MCF 10A (cell line): ENCODE measurements around the gene ZNF354C. TPM values are rescaled to one million over a fixed set of nuclear protein-coding genes. Genes with fewer than 3 reads are reported as not detected.
"Not testable (repeated sequence)": the region's sequence is repeated elsewhere in the genome, so short reads cannot be mapped to it uniquely, and the experiment has no call there.

ENCODE experiments used
- BruUV-seq: library from RNA; stranded (reverse); fragments of 400-500 nt; replicated peaks from 2 replicates; lab custom pipeline; 2021; lab: Mats Ljungman, UMichigan
- CTCF ChIA-PET: fragments of 300-600 bp; sonication (Branson Sonifier 250); formaldehyde crosslinking; extraction: SDS; loops from one replicate; lab custom pipeline; 2021; ENCODE audit warnings: antibody characterized with exemption, inconsistent platforms; lab: Yijun Ruan, JAX
- POLR2A ChIA-PET: fragments of 300-600, 350-650 bp; sonication (Branson Sonifier 250); formaldehyde crosslinking; extraction: SDS; loops from one replicate; lab custom pipeline; 2020; ENCODE audit warnings: antibody characterized with exemption, inconsistent platforms; lab: Yijun Ruan, JAX
- DNase-seq: peaks from one replicate; pipeline ENCODE4 v3.0.0-alpha.2; 2018; ENCODE audit not compliant: unreplicated experiment
- H3K27ac Mint-ChIP-seq: one replicate; pipeline ENCODE4 v1.8.0; 2022; ENCODE audit warnings: mild to moderate bottlenecking, low read depth, mixed read lengths; ENCODE audit not compliant: unreplicated experiment
- H3K27me3 Mint-ChIP-seq: one replicate; pipeline ENCODE4 v1.8.0; 2022; ENCODE audit warnings: mixed read lengths; ENCODE audit not compliant: insufficient read depth, unreplicated experiment
- H3K36me3 Mint-ChIP-seq: one replicate; pipeline ENCODE4 v1.8.0; 2022; ENCODE audit warnings: mild to moderate bottlenecking, moderate library complexity, mixed read lengths; ENCODE audit not compliant: insufficient read depth, unreplicated experiment
- H3K4me1 Mint-ChIP-seq: one replicate; pipeline ENCODE4 v1.8.0; 2022; ENCODE audit warnings: mixed read lengths; ENCODE audit not compliant: insufficient read depth, unreplicated experiment
- H3K4me3 Mint-ChIP-seq: one replicate; pipeline ENCODE4 v1.8.0; 2022; ENCODE audit warnings: mild to moderate bottlenecking, moderate library complexity, mixed read lengths; ENCODE audit not compliant: unreplicated experiment
- H3K9me3 Mint-ChIP-seq: one replicate; pipeline ENCODE4 v1.8.0; 2022; ENCODE audit warnings: mixed read lengths; ENCODE audit not compliant: unreplicated experiment
- CTCF ChIP-seq: fragments of 200-600 bp; IDR thresholded peaks from one replicate; pipeline ENCODE4 v1.8.0; 2022; ENCODE audit warnings: antibody characterized with exemption, mild to moderate bottlenecking; ENCODE audit not compliant: unreplicated experiment
- intact Hi-C: fragments of 100-400 bp; cut with micrococcal nuclease; formaldehyde crosslinking; loops from 2 replicates; pipeline ENCODE4 v1.14.1; 2022
- total RNA-seq: library from RNA; stranded (reverse); gene quantifications from 2 replicates; pipeline ENCODE4 v1.2.3, GENCODE V29; 2022

Gene ZNF354C
- total RNA-seq, 1 experiment from 2014 or later: 3.9 TPM

- TF ChIP-seq CTCF: no peak
- H3K4me3 Mint-ChIP-seq: no peak overlapping the region
- no peaks in the 10 kb centered on the region for H3K4me1 Mint-ChIP-seq
- CTCF ChIA-PET: no interaction called here
- intact Hi-C loops: no loop called here
- POLR2A ChIA-PET: no interaction called here
- no peak for DNase-seq
- peaks cover 50% of the 10 kb centered on the region for H3K9me3 Mint-ChIP-seq
- peaks cover 37% of the 10 kb centered on the region for H3K36me3 Mint-ChIP-seq
- H3K27ac Mint-ChIP-seq: no peak overlapping the region
- no peaks in the 10 kb centered on the region for H3K27me3 Mint-ChIP-seq
- no TSS peak for BruUV-seq
These were observed 19.2 kb downstream of the ZNF354C start for GRCh38 chr5:179079165-179079987.

GRCh38 chr5:179080724-179081123 is 20.6 kb downstream of the ZNF354C start:
- Mint-ChIP-seq H3K4me3 (no peak overlapping the region), H3K27me3 (no peaks in the 10 kb centered on the region), H3K9me3 (peaks cover 57% of the 10 kb centered on the region), H3K4me1 (no peaks in the 10 kb centered on the region), H3K27ac (no peak overlapping the region), H3K36me3 (peaks cover 33% of the 10 kb centered on the region)
- CTCF ChIA-PET: no interaction called here
- POLR2A ChIA-PET: interaction anchor here (1.3 kb wide), 1 partner anchor 20 kb away, joined by 4 read pairs; the partner anchor contains the start of gene ZNF354C
- intact Hi-C loops: loop anchor here (10.0 kb wide), 1 partner anchor 324 kb away; no protein-coding TSS in a partner anchor
- TF ChIP-seq CTCF: no peak
- no TSS peak for BruUV-seq
- no peak for DNase-seq

- H3K4me1 Mint-ChIP-seq: no peaks in the 10 kb centered on the region
These were observed 29.3 kb downstream of the ZNF354C start for GRCh38 chr5:179089502-179089901.

GRCh38 chr5:179101282-179101681 is 41.1 kb downstream of the ZNF354C start:
- H3K27ac Mint-ChIP-seq, POLR2A ChIA-PET, intact Hi-C loops, H3K36me3 Mint-ChIP-seq, BruUV-seq, H3K4me3 Mint-ChIP-seq, H3K4me1 Mint-ChIP-seq, CTCF ChIA-PET, H3K27me3 Mint-ChIP-seq, DNase-seq: not testable (repeated sequence)
- H3K9me3 Mint-ChIP-seq: peaks cover 11% of the 10 kb centered on the region

More at GRCh38 chr5:179089502-179089901, 29.3 kb downstream of the ZNF354C start:
- CTCF ChIA-PET: interaction anchor here (0.8 kb wide), 1 partner anchor 16 kb away, joined by 3 read pairs; no protein-coding TSS in a partner anchor
- Mint-ChIP-seq H3K36me3 (no peaks in the 10 kb centered on the region), H3K4me3 (no peak overlapping the region), H3K9me3 (peaks cover 51% of the 10 kb centered on the region), H3K27me3 (no peaks in the 10 kb centered on the region), H3K27ac (no peak overlapping the region)
- no peak for TF ChIP-seq CTCF
- POLR2A ChIA-PET: interaction anchor here (0.6 kb wide), 2 partner anchors 16 to 28 kb away, joined by 3 read pairs; no protein-coding TSS in a partner anchor
- no peak for DNase-seq
- intact Hi-C loops: loop anchor here (10.0 kb wide), 1 partner anchor 315 kb away; no protein-coding TSS in a partner anchor
- BruUV-seq: no TSS peak
